WI38 (cell line): ENCODE measurements around the gene ABTB2.

Source experiments
- H3K4me3 ChIP-seq: 2 replicates; pipeline ENCODE4 v1.5.1; 2011; ENCODE audit warnings: low read depth, mild to moderate bottlenecking, control low read depth, low read length
- CTCF ChIP-seq: IDR thresholded peaks from 2 replicates; pipeline ENCODE4 v1.5.1; 2012; ENCODE audit warnings: low read depth, mild to moderate bottlenecking, control low read depth, low read length

Gene ABTB2

GRCh38 chr11:34309965-34310364 lies 47.8 kb downstream of the ABTB2 start:
- TF ChIP-seq CTCF = no peak
- H3K4me3 ChIP-seq = no peak overlapping the region

- no peak overlapping the region for H3K4me3 ChIP-seq
- no peak for TF ChIP-seq CTCF
Measured at GRCh38 chr11:34308913-34309585, 48.8 kb downstream of the ABTB2 start.

- no peak overlapping the region for H3K4me3 ChIP-seq
- no peak for TF ChIP-seq CTCF
Measured at GRCh38 chr11:34308049-34308912, 49.5 kb downstream of the ABTB2 start.

- TF ChIP-seq CTCF = no peak
- no peak overlapping the region for H3K4me3 ChIP-seq
Measured at GRCh38 chr11:34305780-34306179, 52.0 kb downstream of the ABTB2 start.

- TF ChIP-seq CTCF = no peak
- H3K4me3 ChIP-seq = no peak overlapping the region
Measured at GRCh38 chr11:34305193-34305592, 52.6 kb downstream of the ABTB2 start.

GRCh38 chr11:34303028-34303570 lies 54.7 kb downstream of the ABTB2 start:
- no peak for TF ChIP-seq CTCF
- no peak overlapping the region for H3K4me3 ChIP-seq
